CD8-positive, alpha-beta memory T cell (primary cell): ENCODE results near the gene TNFRSF1A. TPM values are rescaled to one million over a fixed set of nuclear protein-coding genes. Genes with fewer than 3 reads are reported as not detected.

Experiments
- CTCF ChIA-PET: fragments of 350-600 bp; sonication (Branson Sonifier 250); formaldehyde crosslinking; loops from one replicate; lab custom pipeline; 2021; ENCODE audit warnings: antibody characterized with exemption; lab: Charles Lee
- POLR2A ChIA-PET: fragments of 350-600 bp; sonication (Branson Sonifier 250); formaldehyde crosslinking; loops from one replicate; lab custom pipeline; 2021; ENCODE audit warnings: antibody characterized with exemption; lab: Charles Lee
- DNase-seq, 5 donors: peaks; one replicate each; pipeline versions ENCODE4 v3.0.0 to v3.0.0-alpha.2; 2020 to 2022; ENCODE audit warnings: mixed read lengths in 1 of 5
- H3K27ac ChIP-seq: one replicate; pipeline ENCODE4 v1.7.0; 2013; ENCODE audit warnings: low read depth, mild to moderate bottlenecking, low read length, moderate library complexity
- H3K27me3 ChIP-seq: 2 replicates; pipeline ENCODE4 v1.7.0; 2013; ENCODE audit warnings: low read length, mild to moderate bottlenecking; ENCODE audit not compliant: insufficient read depth, poor library complexity, severe bottlenecking
- H3K36me3 ChIP-seq: 2 replicates; pipeline ENCODE4 v1.7.0; 2013; ENCODE audit warnings: mild to moderate bottlenecking, low read length, moderate library complexity; ENCODE audit not compliant: insufficient read depth
- H3K4me1 ChIP-seq: 2 replicates; pipeline ENCODE4 v1.7.0; 2013; ENCODE audit warnings: mild to moderate bottlenecking, low read length, moderate library complexity; ENCODE audit not compliant: insufficient read depth
- H3K4me3 ChIP-seq: 2 replicates; pipeline ENCODE4 v1.7.0; 2013; ENCODE audit warnings: mild to moderate bottlenecking, low read length
- H3K9me3 ChIP-seq: 2 replicates; pipeline ENCODE4 v1.7.0; 2013; ENCODE audit warnings: mild to moderate bottlenecking, low read length
- H3K27ac Mint-ChIP-seq, 8 donors: one replicate each; pipeline ENCODE4 v1.8.0; 2020 to 2021; ENCODE audit warnings: mixed read lengths in 8 of 8, mild to moderate bottlenecking in 6 of 8, inconsistent platforms in 3 of 8, moderate library complexity in 3 of 8
- H3K27me3 Mint-ChIP-seq, 2 donors: one replicate each; pipeline ENCODE4 v1.8.0; 2020 to 2021; ENCODE audit warnings: mixed read lengths in 2 of 2, mild to moderate bottlenecking in 1 of 2, moderate library complexity in 1 of 2
- H3K36me3 Mint-ChIP-seq, 3 donors: one replicate each; pipeline ENCODE4 v1.8.0; 2020 to 2021; ENCODE audit warnings: mixed read lengths in 3 of 3, inconsistent platforms in 1 of 3, mild to moderate bottlenecking in 1 of 3
- H3K4me1 Mint-ChIP-seq, 3 donors: one replicate each; pipeline ENCODE4 v1.8.0; 2020 to 2021; ENCODE audit warnings: mixed read lengths in 3 of 3, inconsistent platforms in 1 of 3, mild to moderate bottlenecking in 1 of 3
- H3K4me3 Mint-ChIP-seq, 7 donors: one replicate each; pipeline ENCODE4 v1.8.0; 2020 to 2021; ENCODE audit warnings: mixed read lengths in 7 of 7, mild to moderate bottlenecking in 6 of 7, moderate library complexity in 4 of 7, inconsistent platforms in 2 of 7
- H3K9me3 Mint-ChIP-seq, 5 donors: one replicate each; pipeline ENCODE4 v1.8.0; 2020 to 2022; ENCODE audit warnings: mixed read lengths in 5 of 5, mild to moderate bottlenecking in 3 of 5, moderate library complexity in 2 of 5, inconsistent platforms in 1 of 5
- polyA plus RNA-seq: library from polyadenylated mRNA; unstranded; fragments of 300-500 nt; fragmentation: Illumina TruSeq; gene quantifications from one replicate; pipeline ENCODE4 v1.2.3, GENCODE V29; 2021
- total RNA-seq, 2 experiments: library from RNA; stranded (reverse); gene quantifications; one replicate each; pipeline ENCODE4 v1.2.3, GENCODE V29; 2021

Gene TNFRSF1A
- total and polyA plus RNA-seq, 3 experiments from 2014 or later = 57.1 to 62.9 (median 62.1) TPM

DNA sequence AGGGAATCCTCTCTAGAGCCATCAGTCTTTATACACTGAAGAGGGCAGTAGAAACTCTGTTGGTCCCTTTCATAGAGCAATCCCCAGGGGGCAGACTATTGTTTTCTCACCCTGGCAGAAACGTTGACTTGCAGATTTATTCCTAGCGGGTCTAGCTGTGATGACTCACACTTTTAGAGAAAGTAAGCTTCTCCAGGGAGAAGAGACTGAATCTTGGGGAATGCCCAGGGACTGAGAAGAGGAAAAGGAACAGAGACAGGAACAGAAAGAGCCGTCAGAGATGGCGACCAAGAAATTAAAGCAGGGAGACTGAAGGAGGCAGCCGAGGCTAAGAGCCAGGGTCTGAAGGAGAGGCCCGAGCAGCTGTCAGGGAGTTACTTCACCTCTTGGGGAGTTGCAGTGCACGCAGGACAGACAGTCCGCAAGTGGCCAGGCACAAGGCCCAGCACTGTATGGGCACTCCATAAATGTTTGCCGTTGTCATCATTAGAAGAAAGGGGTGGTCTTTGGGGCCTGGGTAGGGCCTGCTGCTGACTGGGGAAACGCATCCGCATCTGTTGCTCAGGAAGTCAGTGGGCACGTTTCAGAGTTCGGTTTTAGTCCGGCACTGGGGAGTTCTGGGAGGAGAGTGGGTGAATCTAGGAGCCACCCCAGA, 18.4 kb downstream of the TNFRSF1A start:
- H3K4me1 Mint-ChIP-seq = peaks cover 50 to 58% (median 55%) of the 10 kb centered on the region in 3 donors
- DNase-seq = peak in 4 of 5 donors; percentile 28 to 67 (median 52)
- no peaks in the 10 kb centered on the region for H3K9me3 Mint-ChIP-seq
- Histone ChIP-seq H3K36me3 (peaks cover 7% of the 10 kb centered on the region), H3K27ac (no peak overlapping the region), H3K27me3 (no peaks in the 10 kb centered on the region), H3K4me1 (peaks cover 34% of the 10 kb centered on the region), H3K4me3 (peak overlapping the region; percentile 22), H3K9me3 (no peaks in the 10 kb centered on the region)
- ChIA-PET POLR2A (interaction anchor here (0.6 to 1.6 kb wide), 4 partner anchors 10 to 234 kb away, joined by 3 to 5 read pairs (median 3); partner anchors contain the start of gene VAMP1), CTCF (interaction anchor here (0.7 to 2.4 kb wide), 25 partner anchors 9 to 217 kb away, joined by 3 to 47 read pairs (median 4); partner anchors contain the start of genes MRPL51, TNFRSF1A and VAMP1)
- H3K27me3 Mint-ChIP-seq = no peaks in the 10 kb centered on the region
- peak overlapping the region; percentile 63 to 88 (median 83) for H3K4me3 Mint-ChIP-seq
- peak overlapping the region; percentile 81 to 96 (median 93) for H3K27ac Mint-ChIP-seq
- H3K36me3 Mint-ChIP-seq = peaks cover 0 to 19% (median 0%) of the 10 kb centered on the region in 3 donors

- POLR2A ChIA-PET = interaction anchor here (1.6 kb wide), 1 partner anchor 148 kb away, joined by 5 read pairs; the partner anchor contains the start of gene VAMP1
- H3K27me3 ChIP-seq = no peaks in the 10 kb centered on the region
- H3K27ac ChIP-seq = no peak overlapping the region
- CTCF ChIA-PET = interaction anchor here (1.0 to 2.4 kb wide), 21 partner anchors 8 to 217 kb away, joined by 3 to 47 read pairs (median 5); partner anchors contain the start of genes MRPL51, TNFRSF1A and VAMP1
- peak overlapping the region; percentile 22 for H3K4me3 ChIP-seq
- Mint-ChIP-seq H3K4me1 (peaks cover 55 to 63% (median 60%) of the 10 kb centered on the region in 3 donors), H3K9me3 (no peaks in the 10 kb centered on the region), H3K27ac (peak overlapping the region; percentile 81 to 96 (median 93)), H3K4me3 (peak overlapping the region; percentile 12 to 88 (median 83)), H3K27me3 (no peaks in the 10 kb centered on the region), H3K36me3 (peaks cover 0 to 14% (median 0%) of the 10 kb centered on the region in 3 donors)
- H3K9me3 ChIP-seq = no peaks in the 10 kb centered on the region
- no peak for DNase-seq
- H3K4me1 ChIP-seq = peaks cover 40% of the 10 kb centered on the region
- H3K36me3 ChIP-seq = peaks cover 2% of the 10 kb centered on the region
Observed at GRCh38 chr12:6322969-6323339, 18.9 kb downstream of the TNFRSF1A start.

DNA sequence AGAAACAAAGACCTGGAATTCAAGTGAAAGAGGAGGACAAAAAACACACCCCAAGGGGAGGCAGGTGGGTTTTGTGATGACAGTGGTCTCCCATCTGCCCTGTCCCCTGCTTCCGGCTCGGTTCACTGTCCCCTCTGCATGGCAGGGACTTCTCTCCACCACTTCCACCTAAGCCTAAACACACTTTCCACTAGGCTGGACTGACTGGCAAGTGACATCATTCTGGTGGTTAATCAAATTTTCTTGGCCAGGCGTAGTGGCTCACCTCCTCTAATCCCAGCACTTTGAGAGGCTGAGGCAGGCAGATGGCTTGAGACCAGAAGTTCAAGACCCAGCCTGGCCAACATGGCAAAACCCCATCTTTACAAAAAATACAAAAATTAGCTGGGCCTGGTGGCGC, 19.5 kb downstream of the TNFRSF1A start:
- DNase-seq = no peak
- POLR2A ChIA-PET = interaction anchor here (0.5 to 1.6 kb wide), 2 partner anchors 149 to 282 kb away, joined by 5 to 6 read pairs; partner anchors contain the start of gene VAMP1
- H3K27me3 Mint-ChIP-seq = no peaks in the 10 kb centered on the region

DNA sequence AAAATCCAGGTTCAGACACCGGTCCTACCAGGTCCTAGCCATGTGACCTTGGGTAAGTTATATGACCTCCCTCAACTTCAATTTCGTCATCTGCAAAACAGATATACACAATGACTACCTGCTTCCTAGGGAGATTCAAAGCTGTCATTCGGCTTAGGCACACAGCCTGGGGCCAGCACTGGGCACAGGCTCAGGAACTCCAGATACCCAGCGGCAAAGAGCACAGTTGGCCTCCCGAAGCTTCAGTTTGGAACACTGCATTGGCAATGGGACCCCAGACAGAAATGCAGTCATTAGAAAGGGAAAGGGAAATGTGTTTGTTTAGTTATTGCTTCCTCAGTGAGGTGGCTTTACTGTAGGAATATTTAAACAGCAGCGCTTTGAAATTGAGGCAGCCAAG, 20.0 kb downstream of the TNFRSF1A start:
- ChIA-PET CTCF (interaction anchor here (1.3 to 2.4 kb wide), 5 partner anchors 12 to 232 kb away, joined by 4 to 47 read pairs (median 13); partner anchors contain the start of gene VAMP1), POLR2A (interaction anchor here (0.5 kb wide), 1 partner anchor 283 kb away, joined by 6 read pairs; no protein-coding TSS in a partner anchor)
- Histone ChIP-seq H3K4me1 (peaks cover 42% of the 10 kb centered on the region), H3K4me3 (no peak overlapping the region), H3K9me3 (no peaks in the 10 kb centered on the region), H3K27ac (no peak overlapping the region), H3K36me3 (no peaks in the 10 kb centered on the region), H3K27me3 (no peaks in the 10 kb centered on the region)
- Mint-ChIP-seq H3K36me3 (peaks cover 0 to 9% (median 0%) of the 10 kb centered on the region in 3 donors), H3K9me3 (no peaks in the 10 kb centered on the region), H3K27ac (peak overlapping the region in 7 of 8 donors; percentile 40 to 95 (median 77)), H3K27me3 (no peaks in the 10 kb centered on the region), H3K4me3 (peak overlapping the region in 2 of 7 donors; percentile 35 to 70), H3K4me1 (peaks cover 57 to 66% (median 63%) of the 10 kb centered on the region in 3 donors)
- no peak for DNase-seq

More for the DNA sequence above, 19.5 kb downstream of the TNFRSF1A start:
- H3K4me1 Mint-ChIP-seq = peaks cover 59 to 67% (median 65%) of the 10 kb centered on the region in 3 donors
- CTCF ChIA-PET = interaction anchor here (1.1 to 2.4 kb wide), 17 partner anchors 8 to 218 kb away, joined by 3 to 47 read pairs (median 6); partner anchors contain the start of genes MRPL51, TNFRSF1A and VAMP1
- H3K27ac ChIP-seq = no peak overlapping the region
- no peak overlapping the region for H3K4me3 Mint-ChIP-seq
- no peaks in the 10 kb centered on the region for H3K9me3 Mint-ChIP-seq
- peaks cover 0 to 12% (median 0%) of the 10 kb centered on the region in 3 donors for H3K36me3 Mint-ChIP-seq
- H3K36me3 ChIP-seq = no peaks in the 10 kb centered on the region
- peak overlapping the region in 6 of 8 donors; percentile 29 to 95 (median 91) for H3K27ac Mint-ChIP-seq
- no peak overlapping the region for H3K4me3 ChIP-seq
- no peaks in the 10 kb centered on the region for H3K9me3 ChIP-seq
- H3K27me3 ChIP-seq = no peaks in the 10 kb centered on the region
- H3K4me1 ChIP-seq = peaks cover 42% of the 10 kb centered on the region

DNA sequence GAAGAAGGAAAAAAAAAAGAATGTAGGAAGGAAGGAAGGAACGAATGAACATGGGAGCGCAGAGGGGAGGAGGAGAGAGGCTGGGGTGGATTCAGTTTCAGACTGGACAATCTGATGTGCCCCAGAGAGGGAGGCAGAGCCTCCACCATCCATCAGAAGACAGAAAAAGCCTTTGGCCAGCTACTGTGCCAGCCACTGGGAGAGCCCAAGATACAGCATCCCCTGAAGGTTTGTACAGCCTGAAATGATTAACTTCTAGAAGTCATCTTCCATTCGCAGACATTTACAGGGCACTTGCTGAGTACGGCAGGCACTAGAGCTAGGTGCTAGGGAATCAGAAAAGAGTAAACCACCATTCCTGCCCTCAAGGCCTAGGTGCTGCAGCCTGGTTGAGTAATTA, 22.4 kb downstream of the TNFRSF1A start:
- Histone ChIP-seq H3K27me3 (no peaks in the 10 kb centered on the region), H3K4me1 (peaks cover 35% of the 10 kb centered on the region), H3K9me3 (no peaks in the 10 kb centered on the region), H3K27ac (no peak overlapping the region), H3K4me3 (no peak overlapping the region), H3K36me3 (no peaks in the 10 kb centered on the region)
- Mint-ChIP-seq H3K4me1 (peaks cover 39 to 45% (median 42%) of the 10 kb centered on the region in 3 donors), H3K9me3 (no peaks in the 10 kb centered on the region), H3K4me3 (no peak overlapping the region), H3K36me3 (no peaks in the 10 kb centered on the region), H3K27me3 (no peaks in the 10 kb centered on the region), H3K27ac (no peak overlapping the region)
- POLR2A ChIA-PET = no interaction called here
- DNase-seq = no peak
- CTCF ChIA-PET = interaction anchor here (1.1 to 2.5 kb wide), 4 partner anchors 13 to 151 kb away, joined by 3 to 9 read pairs (median 6); partner anchors contain the start of gene VAMP1

- Histone ChIP-seq H3K4me3 (no peak overlapping the region), H3K4me1 (peaks cover 28% of the 10 kb centered on the region), H3K27ac (no peak overlapping the region), H3K9me3 (no peaks in the 10 kb centered on the region), H3K27me3 (no peaks in the 10 kb centered on the region), H3K36me3 (no peaks in the 10 kb centered on the region)
- H3K9me3 Mint-ChIP-seq = no peaks in the 10 kb centered on the region
- H3K36me3 Mint-ChIP-seq = no peaks in the 10 kb centered on the region
- DNase-seq = no peak
- CTCF ChIA-PET = interaction anchor here (1.5 to 2.5 kb wide), 3 partner anchors 12 to 49 kb away, joined by 3 to 9 read pairs (median 7); no protein-coding TSS in a partner anchor
- POLR2A ChIA-PET = no interaction called here
- no peaks in the 10 kb centered on the region for H3K27me3 Mint-ChIP-seq
- H3K27ac Mint-ChIP-seq = peak overlapping the region in 6 of 8 donors; percentile 23 to 93 (median 63)
- peaks cover 30 to 37% (median 32%) of the 10 kb centered on the region in 3 donors for H3K4me1 Mint-ChIP-seq
- peak overlapping the region in 4 of 7 donors; percentile 20 to 48 (median 45) for H3K4me3 Mint-ChIP-seq
Observed at GRCh38 chr12:6318440-6318879, 23.4 kb downstream of the TNFRSF1A start.

- Histone ChIP-seq H3K27me3 (no peaks in the 10 kb centered on the region), H3K27ac (no peak overlapping the region), H3K36me3 (no peaks in the 10 kb centered on the region), H3K9me3 (no peaks in the 10 kb centered on the region), H3K4me3 (no peak overlapping the region), H3K4me1 (peaks cover 22% of the 10 kb centered on the region)
- DNase-seq = no peak
- Mint-ChIP-seq H3K4me3 (peak overlapping the region in 5 of 7 donors; percentile 20 to 73 (median 48)), H3K36me3 (no peaks in the 10 kb centered on the region), H3K9me3 (no peaks in the 10 kb centered on the region), H3K4me1 (peaks cover 24 to 31% (median 26%) of the 10 kb centered on the region in 3 donors), H3K27me3 (no peaks in the 10 kb centered on the region), H3K27ac (peak overlapping the region in 4 of 8 donors; percentile 28 to 93 (median 63))
- ChIA-PET POLR2A (no interaction called here), CTCF (interaction anchor here (1.5 kb wide), 1 partner anchor 12 kb away, joined by 3 read pairs; no protein-coding TSS in a partner anchor)
Observed at GRCh38 chr12:6317693-6318439, 24.0 kb downstream of the TNFRSF1A start.
